Right lobe of liver (tissue), 6 donors: ENCODE results near the gene AATK. TPM values are rescaled to one million over a fixed set of nuclear protein-coding genes. Genes with fewer than 3 reads are reported as not detected.

Experiments
- ATAC-seq, 4 donors: fragments of 200-7000 bp; cut with Tn5 transposase; one replicate each; pipeline ENCODE4 v1.9.1; 2020; ENCODE audit warnings: mild to moderate bottlenecking in 4 of 4, moderate library complexity in 4 of 4
- DNase-seq, 3 donors: peaks; one replicate each; pipeline ENCODE4 v3.0.0-alpha.2; 2020
- H3K27ac ChIP-seq, 3 donors: fragments of 200-600 bp; one replicate each; pipeline ENCODE4 v1.8.0; 2022
- H3K27me3 ChIP-seq, 2 donors: fragments of 200-600 bp; one replicate each; pipeline ENCODE4 v1.8.0; 2022
- H3K36me3 ChIP-seq, 4 donors: fragments of 200-600 bp; sonication (generic) in 1 of 4; one replicate each; pipeline versions ENCODE4 v1.5.1 to v1.8.0; 2017 to 2022; ENCODE audit warnings: control low read depth in 1 of 4
- H3K4me1 ChIP-seq, 4 donors: fragments of 200-600 bp; sonication (generic) in 1 of 4; one replicate each; pipeline versions ENCODE4 v1.5.1 to v1.8.0; 2017 to 2022; ENCODE audit warnings: control low read depth in 1 of 4
- H3K4me3 ChIP-seq, 3 donors: fragments of 200-600 bp; one replicate each; pipeline ENCODE4 v1.8.0; 2022
- H3K9me3 ChIP-seq, 4 donors: fragments of 200-600 bp; sonication (generic) in 1 of 4; one replicate each; pipeline versions ENCODE4 v1.5.1 to v1.8.0; 2017 to 2022; ENCODE audit warnings: control low read depth in 1 of 4
- CTCF ChIP-seq, 4 donors: fragments of 200-600 bp in 3 of 4; fragments of 450-650 bp in 1 of 4; IDR thresholded peaks; one replicate each; pipeline versions ENCODE4 v1.5.1 to v1.8.0; 2016 to 2022; ENCODE audit warnings: antibody characterized with exemption in 4 of 4, mild to moderate bottlenecking in 2 of 4
- POLR2A ChIP-seq: fragments of 450-650 bp; IDR thresholded peaks from one replicate; pipeline ENCODE4 v1.6.1; 2017; ENCODE audit warnings: antibody characterized with exemption, mild to moderate bottlenecking
- WGBS: methylation state at CpG from one replicate; pipeline ENCODE4 v1.1.6; 2018; ENCODE audit warnings: low coverage, low lambda C conversion rate; ENCODE audit not compliant: insufficient coverage; ENCODE audit errors: missing lambda C conversion rate; 5-methylcytosine and 5-hydroxymethylcytosine counted together
- intact Hi-C, 2 donors: fragments of 100-400 bp; cut with DNase I; formaldehyde crosslinking; loops; one replicate each; pipeline versions ENCODE4 v1.11.2 to v1.14.1; 2022
- total RNA-seq, 6 experiments: library from RNA; depleted of rRNA in 2 of 6; stranded (reverse); fragments of >200 nt in 2 of 6; fragmentation: NEBNext Ultra II Directional in 3 of 6; extraction: Animal tissue kit (Norgen Biotek cat#: 25700) in 3 of 6; gene quantifications; one replicate each; pipeline versions ENCODE4 v1.1.0 to v1.2.4, GENCODE V29; 2016 to 2023
- donor health status: DM: no; HTN: yes; CAD: no.
- donor health status: DM: no; HTN: no; CAD: no.
- donor health status: DM: no; HTN: no; CAD: no.
- donor health status: DM: no; HTN: yes; CAD: no.
- donor health status: DM: no; HTN: yes; CAD: no.

AATK gene
- total RNA-seq, 6 experiments from 2014 or later = 0.31 to 1.2 (median 0.86) TPM

GRCh38 chr17:81137248-81137647 lies 28.8 kb downstream of the AATK start:
- no peak for DNase-seq
- Histone ChIP-seq H3K9me3 (no peaks in the 10 kb centered on the region), H3K36me3 (no peaks in the 10 kb centered on the region), H3K27ac (no peak overlapping the region), H3K27me3 (no peaks in the 10 kb centered on the region), H3K4me1 (no peaks in the 10 kb centered on the region), H3K4me3 (no peak overlapping the region)
- WGBS = 81% methylated on average over 6 of the region's 13 CpGs
- TF ChIP-seq POLR2A (no peak), CTCF (IDR thresholded peaks at IDR 0.05) (no peak)
- intact Hi-C loops = no loop called here
- no peak for ATAC-seq

GRCh38 chr17:81136366-81136765 lies 29.7 kb downstream of the AATK start:
- Histone ChIP-seq H3K36me3 (no peaks in the 10 kb centered on the region), H3K4me3 (no peak overlapping the region), H3K27ac (no peak overlapping the region), H3K27me3 (no peaks in the 10 kb centered on the region), H3K9me3 (no peaks in the 10 kb centered on the region), H3K4me1 (no peaks in the 10 kb centered on the region)
- no peak for DNase-seq
- 81% methylated on average over 5 of the region's 8 CpGs for WGBS
- TF ChIP-seq CTCF (IDR thresholded peaks at IDR 0.05) = no peak
- intact Hi-C loops = no loop called here
- ATAC-seq = no peak

GRCh38 chr17:81135505-81136278 lies 30.3 kb downstream of the AATK start:
- no peaks in the 10 kb centered on the region for H3K27me3 ChIP-seq
- H3K36me3 ChIP-seq = no peaks in the 10 kb centered on the region
- ATAC-seq (no peak), DNase-seq (no peak)
- WGBS = 78% methylated on average over 9 of the region's 28 CpGs
- no peak for TF ChIP-seq CTCF (IDR thresholded peaks at IDR 0.05)
- no peaks in the 10 kb centered on the region for H3K9me3 ChIP-seq
- no peak overlapping the region for H3K27ac ChIP-seq
- H3K4me3 ChIP-seq = no peak overlapping the region
- no peaks in the 10 kb centered on the region for H3K4me1 ChIP-seq
- intact Hi-C loops = no loop called here

GRCh38 chr17:81134064-81134781 lies 31.8 kb downstream of the AATK start:
- H3K27ac ChIP-seq = no peak overlapping the region
- ATAC-seq (no peak), DNase-seq (no peak)
- no peaks in the 10 kb centered on the region for H3K4me1 ChIP-seq
- no peaks in the 10 kb centered on the region for H3K36me3 ChIP-seq
- H3K27me3 ChIP-seq = no peaks in the 10 kb centered on the region
- intact Hi-C loops = no loop called here
- H3K4me3 ChIP-seq = no peak overlapping the region
- no CpG with 5 or more reads among the region's 28 CpGs for WGBS
- TF ChIP-seq CTCF (IDR thresholded peaks at IDR 0.05) (no peak), POLR2A (no peak)
- H3K9me3 ChIP-seq = no peaks in the 10 kb centered on the region
